ENCODE results near the gene DEFB113.

The DEFB113 gene

GRCh38 chr6:49937017-49937416, 32.4 kb downstream of the DEFB113 start:
- DNase-seq (ENCODE audit: low read depth in 1 of 2, low spot score in 1 of 2) = no peak

DNA sequence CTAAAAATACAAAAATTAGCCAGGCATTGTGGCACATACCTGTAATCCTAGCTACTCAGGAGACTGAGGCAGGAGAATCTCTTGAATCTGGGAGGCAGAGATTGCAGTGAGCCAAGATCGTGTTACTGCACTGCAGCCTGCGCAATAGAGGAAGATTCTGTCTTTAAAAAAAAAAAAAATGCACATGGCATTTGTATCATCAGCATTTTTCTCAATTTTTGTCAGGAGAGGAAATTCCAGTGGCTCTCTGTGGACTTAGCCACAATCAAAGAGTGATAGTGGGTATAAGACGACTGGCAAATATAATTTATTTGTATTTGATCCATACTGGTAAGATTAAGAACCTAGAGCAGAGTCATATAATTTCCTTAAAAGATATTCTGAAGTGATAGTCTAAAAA, 34.0 kb downstream of the DEFB113 start:
- no peak for DNase-seq (ENCODE audit: low read depth in 1 of 2, low spot score in 1 of 2)

DNA sequence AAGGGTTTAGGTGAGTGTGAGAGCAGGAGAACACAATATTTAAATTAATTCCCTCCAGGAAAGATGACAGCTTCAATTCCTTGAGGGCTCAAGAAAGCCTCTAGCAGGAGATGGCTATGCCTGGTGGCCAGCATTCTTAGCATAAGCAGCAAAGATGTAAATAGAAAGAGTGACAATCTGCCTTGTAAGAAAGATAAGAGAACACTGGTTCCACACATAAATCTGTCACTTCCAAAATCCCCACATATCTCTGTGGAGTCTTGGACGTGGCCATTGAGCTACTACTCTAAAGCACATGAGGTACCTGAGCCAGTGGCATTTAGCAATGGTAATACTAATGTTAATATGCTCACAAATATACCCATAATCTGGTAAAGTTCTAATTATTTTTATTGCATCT, 34.7 kb downstream of the DEFB113 start:
- no peak for DNase-seq (ENCODE audit: low read depth in 1 of 2, low spot score in 1 of 2)

DNA sequence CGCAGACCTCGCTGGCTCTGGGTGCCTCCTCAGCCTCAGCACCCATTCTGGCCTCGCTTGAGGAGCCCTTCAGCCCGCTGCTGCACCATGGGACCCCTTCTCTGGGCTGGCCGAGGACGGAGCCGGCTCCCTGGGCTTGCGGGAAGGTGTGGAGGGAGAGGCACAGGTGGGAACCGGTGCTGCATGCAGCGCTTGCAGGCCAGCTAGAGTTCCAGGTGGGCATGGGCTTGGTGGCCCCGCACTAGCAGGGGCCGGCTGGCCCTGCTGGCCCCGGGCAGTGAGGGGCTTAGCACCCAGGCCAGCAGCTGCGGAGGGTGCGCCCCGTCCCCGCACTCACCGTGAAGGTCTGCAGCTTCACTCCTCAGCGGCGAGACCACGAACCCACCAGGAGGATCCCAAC, 35.9 kb downstream of the DEFB113 start:
- no peak for DNase-seq (ENCODE audit: low read depth in 1 of 2, low spot score in 1 of 2)

- DNase-seq (ENCODE audit: low read depth in 1 of 2, low spot score in 1 of 2) = no peak
Measured at GRCh38 chr6:49929340-49929739, 40.1 kb downstream of the DEFB113 start.

- no peak for DNase-seq (ENCODE audit: low read depth in 1 of 2, low spot score in 1 of 2)
Measured at GRCh38 chr6:49923826-49924225, 45.6 kb downstream of the DEFB113 start.

GRCh38 chr6:49919935-49920644, 49.3 kb downstream of the DEFB113 start:
- DNase-seq (ENCODE audit: low read depth in 1 of 2, low spot score in 1 of 2) = no peak

DNA sequence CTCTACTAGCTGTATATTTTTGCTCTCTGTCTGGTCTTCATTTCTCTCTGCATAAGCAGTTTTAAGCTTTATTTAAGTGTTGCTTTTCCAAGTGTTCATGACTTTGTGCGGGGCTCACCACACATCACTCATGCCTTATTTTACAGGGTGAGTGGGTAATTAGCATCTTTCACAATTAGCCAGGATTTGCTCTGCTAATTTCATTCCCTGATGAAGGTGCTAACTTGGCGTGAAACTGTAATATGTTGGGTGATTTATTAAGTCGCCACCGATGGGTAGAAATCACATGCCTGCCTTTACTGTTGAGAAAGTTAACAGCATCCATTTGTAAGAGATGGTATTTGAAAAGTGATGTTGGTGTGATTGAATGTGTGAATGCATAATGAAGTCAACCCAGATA, 50.2 kb downstream of the DEFB113 start:
- no peak for DNase-seq (ENCODE audit: low read depth in 1 of 2, low spot score in 1 of 2)

DNA sequence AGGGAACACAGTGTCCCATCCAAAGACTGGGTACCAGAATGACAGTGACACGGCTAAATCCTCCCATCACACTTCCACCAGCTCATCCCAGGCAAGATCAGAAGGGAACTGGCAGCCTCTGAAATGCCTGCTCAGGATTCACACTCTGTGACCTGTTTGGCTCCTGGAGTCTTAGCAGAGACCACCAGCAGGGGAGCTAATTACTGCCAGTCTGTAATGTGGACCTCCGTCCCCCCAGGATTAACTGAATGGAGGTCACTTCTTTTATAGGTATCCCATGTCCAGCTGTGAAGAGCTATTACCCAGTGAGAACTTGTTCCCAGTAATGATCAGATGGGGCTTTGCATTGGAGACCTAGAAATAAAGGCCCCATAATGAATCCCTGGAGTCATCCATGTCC, 50.6 kb downstream of the DEFB113 start:
- DNase-seq (ENCODE audit: low read depth in 1 of 2, low spot score in 1 of 2) = no peak
